IPS DF 4.7 (cell line): ENCODE measurements around the gene CSF1R.
"Not testable (repeated sequence)": the region's sequence is repeated elsewhere in the genome, so short reads cannot be mapped to it uniquely, and the experiment has no call there.

Source experiments
- DNase-seq: peaks from one replicate; pipeline ENCODE4 v3.0.0-alpha.2; 2013; ENCODE audit warnings: low spot score; ENCODE audit errors: extremely low read depth

The CSF1R gene

GRCh38 chr5:150103678-150104549 is 17.6 kb upstream of the CSF1R start:
- DNase-seq = no peak

GRCh38 chr5:150101023-150101422 is 14.7 kb upstream of the CSF1R start:
- no peak for DNase-seq

GRCh38 chr5:150097152-150097551 is 10.8 kb upstream of the CSF1R start:
- DNase-seq = no peak

- no peak for DNase-seq
Observed at GRCh38 chr5:150092159-150092787, 5.9 kb upstream of the CSF1R start.

- DNase-seq = no peak
Observed at GRCh38 chr5:150085191-150085912, 1.0 kb downstream of the CSF1R start.

GRCh38 chr5:150084754-150085153 is 1.6 kb downstream of the CSF1R start:
- not testable (repeated sequence) for DNase-seq

GRCh38 chr5:150082889-150083288 is 3.5 kb downstream of the CSF1R start:
- no peak for DNase-seq

GRCh38 chr5:150082374-150082773 is 4.0 kb downstream of the CSF1R start:
- no peak for DNase-seq

- no peak for DNase-seq
Observed at GRCh38 chr5:150081541-150082283, 4.6 kb downstream of the CSF1R start.

GRCh38 chr5:150080696-150081435 is 5.5 kb downstream of the CSF1R start:
- no peak for DNase-seq

GRCh38 chr5:150079909-150080461 is 6.4 kb downstream of the CSF1R start:
- no peak for DNase-seq

GRCh38 chr5:150078802-150079689 is 7.3 kb downstream of the CSF1R start:
- DNase-seq = no peak

- DNase-seq = no peak
Observed at GRCh38 chr5:150077996-150078801, 8.2 kb downstream of the CSF1R start.

- DNase-seq = no peak
Observed at GRCh38 chr5:150077060-150077459, 9.3 kb downstream of the CSF1R start.

- DNase-seq = no peak
Observed at GRCh38 chr5:150075806-150076205, 10.5 kb downstream of the CSF1R start.

- DNase-seq = no peak
Observed at GRCh38 chr5:150075233-150075632, 11.1 kb downstream of the CSF1R start.

GRCh38 chr5:150073677-150074076 is 12.7 kb downstream of the CSF1R start:
- DNase-seq = no peak

- no peak for DNase-seq
Observed at GRCh38 chr5:150073086-150073625, 13.2 kb downstream of the CSF1R start.
